K562 (cell line): ENCODE measurements around the gene SLC8A2. TPM values are rescaled to one million over a fixed set of nuclear protein-coding genes. Genes with fewer than 3 reads are reported as not detected.
A peak's percentile ranks its signal among the peaks of the same experiment; 100 is the strongest.
"Not testable (repeated sequence)": the region's sequence is repeated elsewhere in the genome, so short reads cannot be mapped to it uniquely, and the experiment has no call there.

Source experiments
- ATAC-seq: fragments of 200-7000 bp; cut with Tn5 transposase; 3 replicates; pipeline ENCODE4 v1.9.1; 2020; ENCODE audit warnings: moderate library complexity
- BruUV-seq: library from RNA; stranded (reverse); fragments of 400-500 nt; replicated peaks from 2 replicates; lab custom pipeline; 2021; lab: Mats Ljungman, UMichigan
- CTCF ChIA-PET: fragments of 300-600 bp; formaldehyde crosslinking; extraction: SDS; loops from one replicate; lab custom pipeline; 2021; ENCODE audit warnings: low intra/inter-chr PET ratio; lab: Yijun Ruan, JAX
- POLR2A ChIA-PET: fragments of 300-600, 350-650 bp; sonication (Branson Sonifier 250); formaldehyde crosslinking; extraction: SDS; loops from one replicate; lab custom pipeline; 2021; ENCODE audit warnings: antibody characterized with exemption, inconsistent platforms; lab: Yijun Ruan, JAX
- DNase-seq, 4 experiments: peaks; one replicate each; pipeline versions ENCODE4 v3.0.0 to v3.0.0-alpha.2; 2011 to 2018; ENCODE audit warnings: low spot score in 3 of 4, mixed read lengths in 3 of 4; ENCODE audit errors: extremely low read depth in 1 of 4
- FAIRE-seq: peaks from 2 replicates; lab custom pipeline; 2011; peaks lifted over from hg19 to GRCh38; lab: Jason Lieb, UNC
- H2AFZ ChIP-seq: 2 replicates; pipeline ENCODE4 v1.6.0; 2011; ENCODE audit warnings: low read depth, low read length, control low read depth, inconsistent platforms
- H3K27ac ChIP-seq: fragments of 200-600 bp; 3 replicates; pipeline ENCODE4 v1.8.0; 2011; ENCODE audit warnings: low read depth, mild to moderate bottlenecking, control low read depth, inconsistent platforms, low read length, moderate library complexity, mixed read lengths; ENCODE audit errors: extremely low read depth
- H3K27me3 ChIP-seq, 2 experiments: fragments of 300-600 bp in 1 of 2; 2 replicates in 1 of 2; 3 replicates in 1 of 2; pipeline versions ENCODE4 v1.6.0 to v1.8.0; 2011; ENCODE audit warnings: inconsistent platforms in 2 of 2, low read length in 2 of 2, mild to moderate bottlenecking in 1 of 2, mixed read lengths in 1 of 2, moderate library complexity in 1 of 2; ENCODE audit not compliant: control insufficient read depth in 2 of 2, insufficient read depth in 2 of 2
- H3K36me3 ChIP-seq: fragments of 300-600 bp; 3 replicates; pipeline ENCODE4 v1.8.0; 2011; ENCODE audit warnings: mild to moderate bottlenecking, low read length, inconsistent platforms; ENCODE audit not compliant: control insufficient read depth, insufficient read depth
- H3K4me1 ChIP-seq, 2 experiments: fragments of 200-600 bp in 1 of 2; replicated peaks in 1 of 2; 2 replicates in 1 of 2; 3 replicates in 1 of 2; pipeline versions ENCODE4 v1.5.1 to v1.8.0; 2011; ENCODE audit warnings: inconsistent platforms in 2 of 2, low read length in 2 of 2, mild to moderate bottlenecking in 1 of 2, mixed read lengths in 1 of 2, moderate library complexity in 1 of 2; ENCODE audit not compliant: control insufficient read depth in 2 of 2, insufficient read depth in 2 of 2
- H3K4me2 ChIP-seq: 2 replicates; pipeline ENCODE4 v1.6.1; 2011; ENCODE audit warnings: low read length, control low read depth, inconsistent platforms, mixed read lengths; ENCODE audit not compliant: insufficient read depth
- H3K4me3 ChIP-seq: fragments of 200-600 bp; sonication (generic), shearing (Covaris generic); 2 replicates; pipeline ENCODE4 v1.5.1; 2016; ENCODE audit warnings: control low read depth, inconsistent platforms
- H3K79me2 ChIP-seq: fragments of 200-600 bp; 3 replicates; pipeline ENCODE4 v1.8.0; 2011; ENCODE audit warnings: low read length, inconsistent platforms; ENCODE audit not compliant: control insufficient read depth, insufficient read depth
- H3K9ac ChIP-seq, 2 experiments: 2 replicates each; pipeline versions ENCODE4 v1.6.0 to v1.6.1; 2011; ENCODE audit warnings: low read depth in 2 of 2, low read length in 2 of 2, control low read depth in 1 of 2, inconsistent platforms in 1 of 2, mild to moderate bottlenecking in 1 of 2, mixed read lengths in 1 of 2; ENCODE audit not compliant: insufficient read depth in 1 of 2
- H3K9me1 ChIP-seq: one replicate; pipeline ENCODE4 v1.6.0; 2011; ENCODE audit warnings: inconsistent platforms, mild to moderate bottlenecking, low read length, moderate library complexity; ENCODE audit not compliant: control insufficient read depth, insufficient read depth
- H3K9me3 ChIP-seq: replicated peaks from 2 replicates; pipeline ENCODE4 v1.5.1; 2011; ENCODE audit warnings: low read depth, low read length, inconsistent platforms; ENCODE audit not compliant: control insufficient read depth, insufficient read depth
- H4K20me1 ChIP-seq: replicated peaks from 2 replicates; pipeline ENCODE4 v1.6.1; 2011; ENCODE audit warnings: low read length, inconsistent platforms, mixed read lengths; ENCODE audit not compliant: control insufficient read depth, insufficient read depth
- CBX3 ChIP-seq, 2 experiments: IDR thresholded peaks; 1 replicate in 1 of 2; 2 replicates in 1 of 2; pipeline ENCODE4 v1.6.1; 2012; ENCODE audit warnings: inconsistent platforms in 2 of 2, low read length in 2 of 2, borderline replicate concordance in 1 of 2, control low read depth in 1 of 2
- POLR2A ChIP-seq: fragments of 450-650 bp; conservative IDR thresholded peaks from 2 replicates; pipeline ENCODE4 v1.6.1; 2016
- TRIM24 ChIP-seq, 2 experiments: fragments of 450-650 bp; IDR thresholded peaks; 2 replicates each; pipeline ENCODE4 v1.6.1; 2016
- ZFX ChIP-seq: sonication (generic); formaldehyde crosslinking; IDR thresholded peaks from 2 replicates; pipeline ENCODE4 v1.8.0; 2022; ENCODE audit warnings: mild to moderate bottlenecking, missing genetic modification reagents, moderate library complexity
- ZKSCAN1 ChIP-seq: fragments of 150-350 bp; IDR thresholded peaks from 2 replicates; pipeline ENCODE4 v1.6.1; 2016; ENCODE audit warnings: low read depth, low read length
- ZNF316 ChIP-seq: fragments of 450-650 bp; IDR thresholded peaks from 2 replicates; pipeline ENCODE4 v1.6.1; 2016
- ZNF589 ChIP-seq: fragments of 200-800 bp; sonication (Bioruptor generic); IDR thresholded peaks from 2 replicates; pipeline ENCODE4 v1.6.1; 2016; ENCODE audit warnings: low read depth, missing genetic modification characterization, missing compliant biosample characterization
- ZNF766 ChIP-seq: fragments of 200-800 bp; sonication (Bioruptor generic); conservative IDR thresholded peaks from 2 replicates; pipeline ENCODE4 v1.6.1; 2016; ENCODE audit warnings: missing genetic modification characterization, missing compliant biosample characterization
- WGBS: fragments of 100-300 bp; shearing (Covaris generic); methylation state at CpG from one replicate; pipeline ENCODE4 v1.1.6; 2016; ENCODE audit warnings: low coverage, mixed read lengths; ENCODE audit not compliant: insufficient coverage; ENCODE audit errors: missing lambda C conversion rate; 5-methylcytosine and 5-hydroxymethylcytosine counted together
- in situ Hi-C: fragments of 300-500 bp; cut with MboI; formaldehyde crosslinking; loops from 4 replicates; pipeline ENCODE4 v1.15.0; 2018; ENCODE audit warnings: inconsistent platforms, mixed read lengths
- intact Hi-C: fragments of 100-400 bp; cut with micrococcal nuclease; formaldehyde crosslinking; loops from 2 replicates; pipeline ENCODE4 v1.14.2; 2022
- polyA plus RNA-seq, 8 experiments: library from polyadenylated mRNA; depleted of rRNA in 4 of 8; stranded (reverse) in 5 of 8; unstranded in 3 of 8; fragments of >200 nt; fragmentation: Nextera tagmentation in 2 of 8; fragmentation: Illumina TruSeq in 1 of 8; extraction: Ambion mirVana in 2 of 8; extraction: Trizol in 1 of 8; gene quantifications; 2 replicates each; pipeline versions ENCODE4 v1.2.1 to v1.2.3, GENCODE V29; 2011 to 2014; ENCODE audit warnings: inconsistent platforms in 1 of 8, missing spikeins in 1 of 8
- total RNA-seq, 7 experiments: library from RNA; depleted of rRNA in 6 of 7; stranded (reverse); fragments of >200 nt in 6 of 7; fragmentation: Illumina TruSeq in 2 of 7; extraction: Trizol in 2 of 7; gene quantifications; 2 replicates each; pipeline versions ENCODE4 v1.2.1 to v1.2.3, GENCODE V29; 2011 to 2021; ENCODE audit warnings: low replicate concordance in 1 of 7
- TF ChIP-seq, protein P1 (sequence below): sonication (generic); formaldehyde crosslinking; IDR thresholded peaks from 2 replicates; pipeline ENCODE4 v1.8.1; 2023; ENCODE audit warnings: missing genetic modification reagents, mild to moderate bottlenecking, borderline replicate concordance

Gene SLC8A2
- total and polyA plus RNA-seq, 9 of the 15 experiments (the other 6 are each of a cell fraction or from before 2014, with no cell fraction given), result 0.07 to 0.66 (median 0.24) TPM; not detected in 3

DNA sequence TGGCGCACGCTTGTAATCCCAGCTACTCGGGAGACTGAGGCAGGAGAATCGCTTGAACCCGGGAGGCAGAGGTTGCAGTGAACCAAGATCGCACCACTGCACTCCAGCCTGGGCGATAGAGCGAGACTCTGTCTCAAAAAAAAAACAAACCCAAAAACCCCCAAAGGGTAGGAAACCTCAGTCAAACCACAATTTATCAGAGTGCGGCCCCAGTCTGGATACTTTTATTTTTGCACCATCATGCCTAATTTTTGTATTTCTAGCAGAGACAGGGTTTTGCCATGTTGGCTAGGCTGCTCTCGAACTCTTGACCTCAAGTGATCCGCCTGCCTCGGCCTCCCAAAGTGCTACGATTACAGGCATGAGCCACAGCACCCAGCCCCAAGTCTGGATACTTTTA is 14.5 kb upstream of the SLC8A2 start:
- H3K9me1 ChIP-seq, DNase-seq, H4K20me1 ChIP-seq, H3K4me3 ChIP-seq, H3K4me2 ChIP-seq, ATAC-seq, H3K9me3 ChIP-seq, H3K27me3 ChIP-seq, H3K27ac ChIP-seq, H2AFZ ChIP-seq, FAIRE-seq, BruUV-seq, intact Hi-C loops, H3K9ac ChIP-seq, CTCF ChIA-PET, in situ Hi-C loops: not testable (repeated sequence)
- POLR2A ChIA-PET, result interaction anchor here (0.6 kb wide), 1 partner anchor 16 kb away, joined by 4 read pairs; no protein-coding TSS in a partner anchor
- TF ChIP-seq POLR2A, result 0 out of 2 replicates have a peak, but pooled peaks have one; percentile 7
- Histone ChIP-seq H3K36me3 (peaks cover 36% of the 10 kb centered on the region), H3K4me1 (peaks cover 3 to 42% of the 10 kb centered on the region in 2 experiments; a peak in 3 of 5 replicates), H3K79me2 (peaks cover 12% of the 10 kb centered on the region)
- 81% methylated on average over 7 of the region's 13 CpGs for WGBS

DNA sequence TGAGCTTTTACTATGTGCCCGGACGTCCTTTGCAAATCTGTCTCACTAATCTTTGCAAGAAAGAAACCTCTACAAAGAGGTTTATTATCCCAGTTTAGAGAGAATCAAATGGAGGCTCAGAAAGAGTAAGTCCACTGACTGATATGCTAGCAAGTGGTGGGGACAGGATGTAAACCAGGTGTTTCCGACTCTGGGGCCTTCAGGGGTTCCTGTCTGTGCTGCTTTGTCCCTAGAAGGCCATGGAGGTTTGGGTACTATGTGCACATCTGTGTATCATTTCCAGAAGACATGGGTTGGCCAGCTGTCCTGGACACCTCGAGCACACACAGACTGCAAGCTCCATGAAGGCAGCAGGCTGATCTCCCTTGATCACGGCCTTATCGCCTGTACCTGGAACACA is 13.5 kb upstream of the SLC8A2 start:
- Histone ChIP-seq H3K4me2 (peak overlapping the region; percentile 86), H4K20me1 (no peaks in the 10 kb centered on the region), H3K79me2 (peaks cover 12% of the 10 kb centered on the region), H3K36me3 (peaks cover 26% of the 10 kb centered on the region), H3K9ac (peak overlapping the region in 1 of 2 experiments; percentile 88; a peak in 1 of 4 replicates), H2AFZ (no peak overlapping the region), H3K27ac (no peak overlapping the region), H3K27me3 (no peaks in the 10 kb centered on the region), H3K9me1 (no peaks in the 10 kb centered on the region), H3K4me1 (peaks cover 3 to 42% of the 10 kb centered on the region in 2 experiments; a peak in 3 of 5 replicates)
- intact Hi-C loops (no loop called here), in situ Hi-C loops (no loop called here)
- FAIRE-seq (no peak), DNase-seq (no peak), ATAC-seq (no peak)
- no TSS peak for BruUV-seq
- CTCF ChIA-PET, result no interaction called here
- TF ChIP-seq ZKSCAN1 (no peak), ZNF589 (no peak), CBX3 (IDR thresholded peaks at IDR 0.05; ENCODE audit: borderline replicate concordance in 1 of 2, low read length in 2 of 2) (0 out of 3 replicates have a peak, but pooled peaks of 1 of the 2 experiments have one; percentile 23), ZNF766 (peak; percentile 83), TRIM24 (IDR thresholded peaks at IDR 0.05) (0 out of 4 replicates have a peak, but pooled peaks of 1 of the 2 experiments have one; percentile 22), ZFX (CRISPR knock-in tag) (0 out of 2 replicates have a peak, but pooled peaks have one; percentile 11), ZNF316 (peak; percentile 82)
- TF ChIP-seq, protein P1, sequence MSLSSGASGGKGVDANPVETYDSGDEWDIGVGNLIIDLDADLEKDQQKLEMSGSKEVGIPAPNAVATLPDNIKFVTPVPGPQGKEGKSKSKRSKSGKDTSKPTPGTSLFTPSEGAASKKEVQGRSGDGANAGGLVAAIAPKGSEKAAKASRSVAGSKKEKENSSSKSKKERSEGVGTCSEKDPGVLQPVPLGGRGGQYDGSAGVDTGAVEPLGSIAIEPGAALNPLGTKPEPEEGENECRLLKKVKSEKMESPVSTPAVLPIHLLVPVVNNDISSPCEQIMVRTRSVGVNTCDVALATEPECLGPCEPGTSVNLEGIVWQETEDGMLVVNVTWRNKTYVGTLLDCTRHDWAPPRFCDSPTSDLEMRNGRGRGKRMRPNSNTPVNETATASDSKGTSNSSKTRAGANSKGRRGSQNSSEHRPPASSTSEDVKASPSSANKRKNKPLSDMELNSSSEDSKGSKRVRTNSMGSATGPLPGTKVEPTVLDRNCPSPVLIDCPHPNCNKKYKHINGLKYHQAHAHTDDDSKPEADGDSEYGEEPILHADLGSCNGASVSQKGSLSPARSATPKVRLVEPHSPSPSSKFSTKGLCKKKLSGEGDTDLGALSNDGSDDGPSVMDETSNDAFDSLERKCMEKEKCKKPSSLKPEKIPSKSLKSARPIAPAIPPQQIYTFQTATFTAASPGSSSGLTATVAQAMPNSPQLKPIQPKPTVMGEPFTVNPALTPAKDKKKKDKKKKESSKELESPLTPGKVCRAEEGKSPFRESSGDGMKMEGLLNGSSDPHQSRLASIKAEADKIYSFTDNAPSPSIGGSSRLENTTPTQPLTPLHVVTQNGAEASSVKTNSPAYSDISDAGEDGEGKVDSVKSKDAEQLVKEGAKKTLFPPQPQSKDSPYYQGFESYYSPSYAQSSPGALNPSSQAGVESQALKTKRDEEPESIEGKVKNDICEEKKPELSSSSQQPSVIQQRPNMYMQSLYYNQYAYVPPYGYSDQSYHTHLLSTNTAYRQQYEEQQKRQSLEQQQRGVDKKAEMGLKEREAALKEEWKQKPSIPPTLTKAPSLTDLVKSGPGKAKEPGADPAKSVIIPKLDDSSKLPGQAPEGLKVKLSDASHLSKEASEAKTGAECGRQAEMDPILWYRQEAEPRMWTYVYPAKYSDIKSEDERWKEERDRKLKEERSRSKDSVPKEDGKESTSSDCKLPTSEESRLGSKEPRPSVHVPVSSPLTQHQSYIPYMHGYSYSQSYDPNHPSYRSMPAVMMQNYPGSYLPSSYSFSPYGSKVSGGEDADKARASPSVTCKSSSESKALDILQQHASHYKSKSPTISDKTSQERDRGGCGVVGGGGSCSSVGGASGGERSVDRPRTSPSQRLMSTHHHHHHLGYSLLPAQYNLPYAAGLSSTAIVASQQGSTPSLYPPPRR (CRISPR knock-in tag), result no peak
- TF ChIP-seq, all 486 proteins: peak for 5
- Histone ChIP-seq H3K4me3 (peak overlapping the region; percentile 67; the same call in 1 of the 2 replicates), H3K9me3 (no peaks in the 10 kb centered on the region)
- 87% methylated on average over 6 of the region's 6 CpGs for WGBS
- POLR2A ChIA-PET, result interaction anchor here (0.6 to 2.6 kb wide), 6 partner anchors 11 to 107 kb away, joined by 3 to 8 read pairs (median 3); no protein-coding TSS in a partner anchor
